ENCODE measurements around the gene TP53RK. TPM values are rescaled to one million over a fixed set of nuclear protein-coding genes. Genes with fewer than 3 reads are reported as not detected.

TP53RK gene
- total RNA-seq, 1 donor from 2014 or later: 15.9 TPM

GRCh38 chr20:46638898-46639274, 50.4 kb downstream of the TP53RK start:
- DNase-seq (ENCODE audit: low spot score): no peak
- Histone ChIP-seq H3K9me3 (ENCODE audit: low read depth) (no peaks in the 10 kb centered on the region), H3K9ac (no peak overlapping the region), H3K4me1 (peaks cover 9% of the 10 kb centered on the region), H4K20me1 (ENCODE audit: low read depth) (no peaks in the 10 kb centered on the region), H3F3A (ENCODE audit: low read depth) (peaks cover 13% of the 10 kb centered on the region), H3K36me3 (no peaks in the 10 kb centered on the region), H3K4me2 (no peak overlapping the region), H3K27ac (no peak overlapping the region), H3K79me2 (ENCODE audit: low read depth) (no peaks in the 10 kb centered on the region), H2AFZ (replicated peaks) (no peak overlapping the region), H3K27me3 (no peaks in the 10 kb centered on the region), H3K4me3 (no peak overlapping the region)
- no peak for TF ChIP-seq EZH2phosphoT487 (IDR thresholded peaks at IDR 0.05)
- TF ChIP-seq, protein P1, sequence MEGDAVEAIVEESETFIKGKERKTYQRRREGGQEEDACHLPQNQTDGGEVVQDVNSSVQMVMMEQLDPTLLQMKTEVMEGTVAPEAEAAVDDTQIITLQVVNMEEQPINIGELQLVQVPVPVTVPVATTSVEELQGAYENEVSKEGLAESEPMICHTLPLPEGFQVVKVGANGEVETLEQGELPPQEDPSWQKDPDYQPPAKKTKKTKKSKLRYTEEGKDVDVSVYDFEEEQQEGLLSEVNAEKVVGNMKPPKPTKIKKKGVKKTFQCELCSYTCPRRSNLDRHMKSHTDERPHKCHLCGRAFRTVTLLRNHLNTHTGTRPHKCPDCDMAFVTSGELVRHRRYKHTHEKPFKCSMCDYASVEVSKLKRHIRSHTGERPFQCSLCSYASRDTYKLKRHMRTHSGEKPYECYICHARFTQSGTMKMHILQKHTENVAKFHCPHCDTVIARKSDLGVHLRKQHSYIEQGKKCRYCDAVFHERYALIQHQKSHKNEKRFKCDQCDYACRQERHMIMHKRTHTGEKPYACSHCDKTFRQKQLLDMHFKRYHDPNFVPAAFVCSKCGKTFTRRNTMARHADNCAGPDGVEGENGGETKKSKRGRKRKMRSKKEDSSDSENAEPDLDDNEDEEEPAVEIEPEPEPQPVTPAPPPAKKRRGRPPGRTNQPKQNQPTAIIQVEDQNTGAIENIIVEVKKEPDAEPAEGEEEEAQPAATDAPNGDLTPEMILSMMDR (IDR thresholded peaks at IDR 0.05): no peak
- TF ChIP-seq EZH2 (IDR thresholded peaks at IDR 0.05): no peak
- H3K4me3 Mint-ChIP-seq: no peak overlapping the region
- no peaks in the 10 kb centered on the region for H3K9me3 Mint-ChIP-seq
- H3K4me1 Mint-ChIP-seq: peaks cover 32% of the 10 kb centered on the region
- no peak overlapping the region for H3K27ac Mint-ChIP-seq
- H3K27me3 Mint-ChIP-seq (ENCODE audit: insufficient read depth, low read depth): peaks cover 8% of the 10 kb centered on the region
- no peaks in the 10 kb centered on the region for H3K36me3 Mint-ChIP-seq

DNA sequence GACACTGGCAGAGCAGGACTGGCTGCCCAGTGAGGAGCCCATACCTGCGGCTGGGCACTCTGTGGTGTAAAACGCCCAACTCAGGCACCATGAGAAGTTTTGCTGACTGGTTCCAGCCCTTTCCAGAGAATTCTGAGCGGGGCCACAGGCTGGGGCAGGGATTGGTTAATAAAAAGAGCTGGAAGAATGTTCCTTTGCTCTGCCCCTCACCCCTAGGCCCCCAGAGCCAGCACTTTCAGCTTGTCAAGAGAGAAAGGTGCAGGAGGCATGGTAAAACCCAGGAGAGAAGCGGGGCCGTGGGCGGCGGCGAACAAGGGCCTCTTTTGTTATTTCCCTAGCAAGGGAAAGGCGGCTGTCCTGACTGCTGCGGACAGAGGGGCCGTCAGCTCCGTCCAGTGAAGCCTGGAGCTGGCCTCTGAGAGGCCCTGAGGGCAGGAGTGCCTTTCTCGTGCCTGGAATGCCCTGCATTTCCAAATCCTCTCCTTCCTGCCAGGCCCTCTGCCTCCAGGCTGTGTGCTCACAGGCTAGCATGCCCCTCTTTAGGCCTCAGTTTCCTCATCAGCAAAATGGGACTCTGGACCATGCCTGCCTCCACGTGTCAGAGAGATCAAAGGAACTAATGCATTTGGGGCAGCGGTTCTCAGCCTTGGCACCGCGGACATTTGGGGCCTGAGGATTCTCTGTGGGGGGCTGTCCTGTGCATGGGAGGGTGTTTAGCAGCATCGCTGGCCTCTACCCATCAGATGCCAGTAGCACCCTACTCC, 50.9 kb downstream of the TP53RK start:
- Histone ChIP-seq H3F3A (ENCODE audit: low read depth) (peaks cover 13% of the 10 kb centered on the region), H3K9me3 (ENCODE audit: low read depth) (no peaks in the 10 kb centered on the region), H2AFZ (replicated peaks) (peak overlapping the region; percentile 42), H3K4me1 (peaks cover 9% of the 10 kb centered on the region), H3K9ac (no peak overlapping the region), H3K4me2 (peak overlapping the region; percentile 27), H4K20me1 (ENCODE audit: low read depth) (no peaks in the 10 kb centered on the region), H3K79me2 (ENCODE audit: low read depth) (no peaks in the 10 kb centered on the region), H3K36me3 (no peaks in the 10 kb centered on the region), H3K4me3 (no peak overlapping the region), H3K27ac (no peak overlapping the region), H3K27me3 (no peaks in the 10 kb centered on the region)
- Mint-ChIP-seq H3K4me3 (no peak overlapping the region), H3K9me3 (no peaks in the 10 kb centered on the region), H3K36me3 (no peaks in the 10 kb centered on the region), H3K27me3 (ENCODE audit: insufficient read depth, low read depth) (peaks cover 8% of the 10 kb centered on the region), H3K27ac (peak overlapping the region; percentile 53), H3K4me1 (peaks cover 29% of the 10 kb centered on the region)
- TF ChIP-seq, protein P1 (IDR thresholded peaks at IDR 0.05): no peak
- TF ChIP-seq EZH2 (IDR thresholded peaks at IDR 0.05): no peak
- peak; percentile 50 for DNase-seq (ENCODE audit: low spot score)

- Mint-ChIP-seq H3K27me3 (ENCODE audit: insufficient read depth, low read depth) (peaks cover 8% of the 10 kb centered on the region), H3K4me3 (no peak overlapping the region), H3K9me3 (no peaks in the 10 kb centered on the region), H3K27ac (peak overlapping the region; percentile 86), H3K36me3 (no peaks in the 10 kb centered on the region), H3K4me1 (peaks cover 26% of the 10 kb centered on the region)
- H3K4me3 ChIP-seq: no peak overlapping the region
- no peak overlapping the region for H3K4me2 ChIP-seq
- no peaks in the 10 kb centered on the region for H4K20me1 ChIP-seq (ENCODE audit: low read depth)
- no peak for DNase-seq (ENCODE audit: low spot score)
- H3F3A ChIP-seq (ENCODE audit: low read depth): peaks cover 13% of the 10 kb centered on the region
- H3K27me3 ChIP-seq: no peaks in the 10 kb centered on the region
- H3K27ac ChIP-seq: no peak overlapping the region
- H3K4me1 ChIP-seq: peaks cover 9% of the 10 kb centered on the region
- TF ChIP-seq, protein P1 (IDR thresholded peaks at IDR 0.05): no peak
- TF ChIP-seq EZH2 (IDR thresholded peaks at IDR 0.05) (no peak), EZH2phosphoT487 (IDR thresholded peaks at IDR 0.05) (no peak)
- H2AFZ ChIP-seq (replicated peaks): no peak overlapping the region
- no peaks in the 10 kb centered on the region for H3K36me3 ChIP-seq
- H3K79me2 ChIP-seq (ENCODE audit: low read depth): no peaks in the 10 kb centered on the region
- no peak overlapping the region for H3K9ac ChIP-seq
- H3K9me3 ChIP-seq (ENCODE audit: low read depth): no peaks in the 10 kb centered on the region
These were observed 51.7 kb downstream of the TP53RK start for GRCh38 chr20:46637427-46638133.

Data from neural progenitor cell (in vitro differentiated cells).